ENCODE data around the gene MTIF2.
"Not testable (repeated sequence)": the region's sequence is repeated elsewhere in the genome, so short reads cannot be mapped to it uniquely, and the experiment has no call there.

The MTIF2 gene

DNA sequence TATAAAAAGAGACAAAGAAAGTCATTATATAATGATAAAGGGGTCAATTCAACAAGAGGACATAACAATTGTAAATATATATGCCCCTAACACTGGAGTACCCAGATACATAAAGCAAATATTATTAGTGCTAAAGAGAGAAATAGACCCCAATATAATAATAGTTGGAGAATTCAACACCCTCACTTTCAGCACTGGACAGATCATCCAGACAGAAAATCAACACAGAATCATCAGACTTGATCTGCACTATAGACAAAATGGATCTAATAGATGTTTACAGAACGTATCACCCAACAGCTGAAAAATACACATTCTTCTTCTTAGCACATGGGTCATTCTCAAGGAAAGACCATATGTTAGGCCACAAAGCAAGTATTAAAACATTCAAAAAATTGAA, 68.6 kb downstream of the MTIF2 start:
- ATAC-seq (ENCODE audit: low read depth), result no peak
- no peaks in the 10 kb centered on the region for H3K27me3 Mint-ChIP-seq
- DNase-seq (ENCODE audit: low spot score in 2 of 2), result no peak
- no peaks in the 10 kb centered on the region for H3K4me1 Mint-ChIP-seq
- peaks cover 30% of the 10 kb centered on the region for H3K36me3 Mint-ChIP-seq
- no peak overlapping the region for H3K27ac Mint-ChIP-seq
- H3K4me3 Mint-ChIP-seq, result no peak overlapping the region
- peaks cover 12% of the 10 kb centered on the region for H3K9me3 Mint-ChIP-seq

- H3K4me3 Mint-ChIP-seq, result no peak overlapping the region
- H3K36me3 Mint-ChIP-seq, result peaks cover 25% of the 10 kb centered on the region
- H3K9me3 Mint-ChIP-seq, result peaks cover 13% of the 10 kb centered on the region
These were observed 72.5 kb downstream of the MTIF2 start for GRCh38 chr2:55196526-55196925.

GRCh38 chr2:55191888-55192287, 77.1 kb downstream of the MTIF2 start:
- H3K4me3 Mint-ChIP-seq; ATAC-seq (ENCODE audit: low read depth); H3K9me3 Mint-ChIP-seq; H3K27ac Mint-ChIP-seq; DNase-seq (ENCODE audit: low spot score in 2 of 2); H3K4me1 Mint-ChIP-seq; H3K27me3 Mint-ChIP-seq: not testable (repeated sequence)
- H3K36me3 Mint-ChIP-seq, result peaks cover 16% of the 10 kb centered on the region

More at GRCh38 chr2:55196526-55196925, 72.5 kb downstream of the MTIF2 start:
- ATAC-seq (ENCODE audit: low read depth) (no peak), DNase-seq (ENCODE audit: low spot score in 2 of 2) (no peak)
- H3K27me3 Mint-ChIP-seq, result no peaks in the 10 kb centered on the region
- no peaks in the 10 kb centered on the region for H3K4me1 Mint-ChIP-seq
- H3K27ac Mint-ChIP-seq, result no peak overlapping the region

DNA sequence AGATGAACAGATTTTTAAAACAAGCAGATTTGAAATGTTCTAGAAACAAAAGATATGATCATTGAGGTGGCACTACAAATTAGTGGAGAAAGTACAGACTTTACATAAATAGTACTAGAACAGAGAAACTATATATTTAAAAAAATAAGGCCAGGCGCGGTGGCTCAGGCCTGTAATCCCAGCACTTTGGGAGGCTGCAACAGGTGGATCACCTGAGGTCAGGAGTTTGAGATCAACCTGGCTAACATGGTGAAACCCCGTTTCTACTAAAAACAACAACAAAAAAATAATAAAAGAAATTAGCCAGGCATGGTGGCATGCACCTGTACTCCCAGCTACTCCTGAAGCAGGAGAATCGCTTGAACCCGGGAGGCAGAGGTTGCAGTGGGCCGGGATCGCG, 82.2 kb downstream of the MTIF2 start:
- H3K4me1 Mint-ChIP-seq; H3K27me3 Mint-ChIP-seq; DNase-seq (ENCODE audit: low spot score in 2 of 2); H3K27ac Mint-ChIP-seq; H3K9me3 Mint-ChIP-seq; ATAC-seq (ENCODE audit: low read depth); H3K4me3 Mint-ChIP-seq: not testable (repeated sequence)
- peaks cover 14% of the 10 kb centered on the region for H3K36me3 Mint-ChIP-seq
